Stimulated activated CD4-positive, alpha-beta T cell treated with anti-CD3 and anti-CD28 coated beads, Interleukin-2, amount 100 ng/mL, for 4 hours (primary cell): ENCODE data around the gene ACSL5.
"Not testable (repeated sequence)": the region's sequence is repeated elsewhere in the genome, so short reads cannot be mapped to it uniquely, and the experiment has no call there.

ENCODE experiments used
- DNase-seq: peaks from one replicate; pipeline ENCODE4 v3.0.0-alpha.2; 2020; ENCODE audit warnings: low read depth

Gene ACSL5

DNA sequence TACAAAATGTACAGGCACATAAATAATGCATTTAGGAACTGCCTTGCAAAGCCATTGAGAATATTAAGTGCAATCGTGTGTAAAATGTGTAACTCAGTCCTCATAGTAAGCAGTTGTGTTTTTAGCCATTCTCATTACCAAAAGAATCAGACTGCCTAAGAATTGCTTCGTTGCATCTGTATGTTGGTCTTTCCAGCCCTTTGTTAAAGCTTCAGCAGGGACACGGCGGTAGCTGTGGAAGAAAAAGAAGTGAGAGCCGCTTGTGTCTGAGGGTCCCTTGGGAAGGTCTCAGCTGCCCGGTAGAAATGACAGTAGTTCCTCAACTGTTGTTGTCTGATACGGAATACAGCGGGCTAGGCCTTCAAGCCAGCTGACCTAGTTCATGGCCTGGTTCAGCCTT, 22.8 kb upstream of the ACSL5 start:
- no peak for DNase-seq

DNA sequence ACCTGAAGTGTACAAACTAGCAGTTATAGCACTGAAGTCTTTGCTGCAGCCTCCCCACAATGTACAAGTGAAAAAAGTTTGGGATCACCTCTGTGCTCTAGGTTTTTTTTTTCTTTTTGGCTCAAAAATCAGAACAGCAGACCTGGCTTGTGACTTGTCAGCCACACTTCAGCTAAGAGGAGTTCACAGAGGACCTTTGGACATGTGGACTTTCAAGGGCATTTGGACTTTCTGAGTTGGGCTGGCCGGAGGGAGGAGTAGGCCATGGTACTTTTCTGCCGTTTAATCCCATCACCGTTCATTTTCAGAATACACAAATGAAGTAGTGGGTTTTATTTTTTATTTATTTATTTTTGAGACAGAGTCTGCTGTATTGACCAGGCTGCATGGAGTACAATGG, 21.9 kb upstream of the ACSL5 start:
- no peak for DNase-seq

- no peak for DNase-seq
Measured at GRCh38 chr10:112353046-112353445, 20.9 kb upstream of the ACSL5 start.

DNA sequence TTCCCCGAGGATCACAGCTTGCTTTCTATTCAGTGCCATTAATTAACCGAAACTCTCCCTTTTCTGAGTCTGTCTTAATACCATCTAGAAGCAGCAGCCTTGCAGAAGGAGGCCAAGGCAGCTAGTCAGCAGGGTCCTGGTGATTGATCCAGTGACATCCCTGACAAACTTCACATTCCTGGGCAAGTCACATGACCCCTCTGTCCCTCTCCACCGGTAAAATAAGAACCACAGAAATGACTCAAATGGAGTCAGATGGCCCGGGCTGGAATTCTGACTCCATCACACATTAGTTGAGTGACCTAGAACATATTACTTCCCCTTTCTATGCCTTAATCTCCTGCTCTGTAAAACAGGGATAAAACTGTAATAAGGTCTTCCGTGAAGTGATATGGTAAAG, 17.2 kb upstream of the ACSL5 start:
- no peak for DNase-seq

DNA sequence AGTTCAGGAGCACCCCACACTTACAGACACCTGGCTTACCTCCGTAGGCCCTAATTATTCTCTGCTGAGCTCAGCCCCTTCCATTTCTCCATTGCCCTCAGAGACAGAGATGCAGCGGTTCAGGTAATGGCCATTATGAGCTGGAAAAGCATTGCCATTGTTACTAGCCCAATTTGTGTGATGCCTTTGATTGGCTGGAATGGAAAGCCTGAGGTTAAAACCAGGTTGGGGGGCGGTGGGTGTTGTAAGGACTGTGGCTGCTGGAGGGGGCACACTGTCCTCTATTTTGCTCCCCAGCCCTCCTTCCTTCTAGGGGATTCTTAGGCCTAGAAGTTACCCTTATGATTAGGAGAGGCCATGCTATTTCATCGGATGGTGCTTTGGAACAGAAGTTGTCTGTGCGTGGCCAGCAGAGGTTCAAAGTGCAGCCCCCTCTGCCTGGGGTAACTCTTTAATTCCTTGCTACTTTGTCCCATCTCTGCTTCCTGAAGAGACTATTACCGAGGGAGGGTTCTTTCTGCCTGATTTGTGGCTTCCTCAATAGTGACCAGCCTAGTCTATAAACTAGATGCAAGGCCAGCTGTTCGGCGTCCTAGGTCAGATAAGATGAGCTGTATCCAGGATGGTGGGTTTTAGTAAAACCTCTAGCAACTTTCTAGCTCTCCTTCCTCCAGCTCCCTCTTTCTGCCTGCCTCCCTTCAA, 14.2 kb upstream of the ACSL5 start:
- no peak for DNase-seq

DNA sequence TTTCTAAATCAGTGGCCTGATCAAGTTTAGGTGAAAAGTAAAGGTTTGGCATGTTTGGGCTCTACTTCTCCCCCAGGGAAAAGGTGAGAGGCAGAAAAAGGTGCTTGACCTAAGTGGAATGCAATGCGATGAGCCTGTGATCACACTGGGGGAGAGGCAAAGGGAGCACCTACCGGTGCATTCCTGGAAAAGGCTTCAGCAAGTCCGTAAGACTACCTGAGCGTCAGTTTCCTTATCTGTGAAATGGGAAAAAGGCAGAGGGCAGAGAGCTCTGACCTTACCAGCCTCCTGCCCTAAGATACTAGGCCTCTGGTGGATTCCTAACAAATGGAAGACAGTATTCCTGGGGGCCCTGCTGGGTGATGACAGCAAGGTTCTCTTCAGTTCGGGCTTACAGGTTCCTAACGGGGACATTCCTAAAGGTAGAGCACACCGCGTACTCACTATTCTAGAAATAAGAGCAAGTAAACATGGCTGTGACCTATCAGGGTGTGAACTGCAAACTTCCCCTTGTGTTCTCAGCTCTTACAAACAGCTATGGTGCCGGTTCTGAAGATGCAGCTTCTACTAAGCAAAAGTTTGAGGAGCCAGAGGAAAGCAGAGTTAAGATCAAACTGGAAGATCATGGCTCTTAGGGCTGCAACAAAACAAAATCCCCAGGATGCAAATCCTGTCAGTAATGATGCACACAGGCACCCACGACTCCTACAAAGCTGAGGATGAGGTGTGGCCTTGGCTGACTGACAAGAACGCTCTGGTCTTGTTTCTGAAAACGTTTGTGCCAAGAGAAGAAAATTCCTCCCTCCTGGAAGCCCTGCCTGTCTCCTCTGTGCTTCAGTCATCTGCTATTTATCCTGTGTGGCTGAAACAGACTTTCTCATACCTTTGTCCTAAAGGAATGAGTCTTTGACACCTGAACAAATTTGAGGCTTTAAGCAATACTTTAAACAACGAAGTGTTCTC, 13.3 kb upstream of the ACSL5 start:
- no peak for DNase-seq

DNA sequence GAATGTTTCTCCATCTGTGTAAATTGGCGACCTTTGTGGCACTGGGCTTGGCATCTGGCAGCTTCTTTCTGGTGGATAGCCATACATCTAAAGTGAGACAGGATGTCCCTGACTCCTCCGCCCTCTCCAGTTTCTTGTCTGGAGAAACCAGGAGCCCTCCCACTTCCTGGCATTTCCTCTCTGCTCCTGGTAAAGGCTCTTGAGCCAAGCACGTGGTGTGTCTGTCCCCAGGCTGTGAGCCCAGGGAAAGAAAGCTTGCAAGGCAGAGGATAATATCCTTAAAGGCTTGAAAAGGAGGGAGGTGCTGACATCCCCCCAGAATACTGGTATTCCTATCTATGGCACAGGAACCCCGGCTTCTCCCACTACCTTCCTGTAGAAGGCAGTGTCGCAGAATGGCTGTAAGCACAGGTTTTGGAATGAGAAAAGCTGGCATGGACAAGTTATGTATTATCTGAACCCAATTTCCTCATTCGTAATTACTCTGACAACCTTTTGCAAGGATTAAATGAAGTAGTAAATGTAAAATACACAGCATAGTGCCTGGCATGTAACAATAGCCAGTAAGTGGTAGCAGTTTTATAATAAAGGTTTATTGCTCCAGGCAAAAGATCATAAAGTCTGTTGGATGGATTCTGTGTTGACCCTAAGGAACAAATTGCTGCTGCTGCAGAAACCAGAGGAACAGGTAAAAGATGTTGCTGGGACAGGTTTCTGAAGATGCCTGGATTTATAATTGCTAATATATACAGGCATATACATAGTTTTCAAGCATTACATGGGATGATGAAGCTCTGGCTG, 11.8 kb upstream of the ACSL5 start:
- DNase-seq: no peak

DNA sequence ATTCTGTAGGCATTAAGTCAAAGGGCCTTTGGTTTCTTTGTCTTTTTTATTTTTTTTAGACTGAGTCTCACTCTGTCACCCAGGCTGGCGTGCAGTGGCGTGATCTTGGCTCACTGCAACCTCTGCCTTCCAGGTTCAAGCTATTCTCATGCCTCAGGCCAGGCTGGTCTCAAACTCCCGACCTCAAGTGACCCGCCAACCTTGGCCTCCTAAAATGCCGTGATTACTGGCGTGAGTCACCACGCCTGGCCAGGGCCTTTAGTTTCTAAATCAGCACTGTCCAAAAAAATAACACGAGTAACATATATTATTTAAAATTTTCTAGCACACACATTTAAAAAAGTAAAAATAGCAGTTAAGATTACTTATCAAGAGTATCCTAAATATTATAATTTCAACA, 11.1 kb upstream of the ACSL5 start:
- DNase-seq: no peak

GRCh38 chr10:112363696-112364688, 9.9 kb upstream of the ACSL5 start:
- no peak for DNase-seq

DNA sequence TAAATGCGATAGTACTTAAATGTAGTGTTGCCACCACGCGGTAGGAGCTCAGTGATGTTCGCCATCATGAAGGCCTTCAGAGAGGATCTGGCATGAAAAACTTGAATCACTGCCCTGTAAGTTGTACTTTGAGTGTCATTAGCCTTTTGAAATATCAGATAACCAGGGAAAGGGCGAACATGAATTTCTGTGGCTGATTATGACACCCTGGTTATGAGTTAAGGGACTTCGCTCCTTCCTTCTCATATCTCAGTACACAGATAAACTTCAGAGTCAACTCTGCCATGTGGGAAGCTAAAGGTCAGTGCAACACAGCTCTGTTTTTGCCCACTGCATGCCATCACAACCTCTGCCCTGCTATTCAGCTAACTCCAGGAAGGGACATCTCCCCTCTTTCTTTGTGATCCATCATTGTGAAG, 8.9 kb upstream of the ACSL5 start:
- DNase-seq: no peak

- no peak for DNase-seq
Measured at GRCh38 chr10:112365451-112365850, 8.5 kb upstream of the ACSL5 start.

DNA sequence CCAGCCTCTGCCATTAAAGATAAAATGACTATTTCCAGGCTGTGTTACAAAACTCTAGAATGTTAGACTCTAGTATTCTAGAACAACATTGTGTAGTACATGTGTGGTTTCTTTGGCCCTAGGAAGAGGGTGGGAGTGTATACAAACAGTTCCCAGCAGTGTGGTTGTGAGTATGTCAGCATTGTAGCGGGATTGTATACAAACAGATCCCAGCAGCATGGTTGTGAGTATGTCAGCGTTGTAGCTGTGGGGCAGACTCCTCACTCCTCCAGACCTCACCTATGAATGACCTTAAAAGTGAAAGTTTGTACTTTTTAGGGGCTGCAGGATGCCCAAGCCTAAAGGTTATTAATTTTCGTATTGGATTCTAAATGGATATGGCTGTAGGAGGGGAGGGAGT, 6.9 kb upstream of the ACSL5 start:
- no peak for DNase-seq

DNA sequence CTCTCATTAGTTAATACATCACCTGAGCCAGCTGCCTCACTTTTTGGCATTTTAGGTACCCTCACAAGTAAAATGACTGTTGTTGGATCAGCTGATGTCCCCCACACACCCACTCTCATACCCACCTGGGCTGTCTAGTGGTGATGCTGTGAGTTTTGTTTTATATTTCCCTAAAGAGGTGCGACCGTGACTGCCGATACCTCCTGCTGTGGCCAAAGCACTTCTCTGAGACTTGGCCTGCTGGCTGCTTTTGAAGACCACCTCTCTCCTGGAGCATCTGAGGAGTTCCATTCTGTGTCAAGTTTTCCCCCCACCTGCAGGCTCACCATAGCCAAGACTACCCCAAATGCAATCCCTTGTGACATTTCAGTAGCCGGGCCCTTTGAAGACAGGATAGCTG, 6.4 kb upstream of the ACSL5 start:
- no peak for DNase-seq

GRCh38 chr10:112369495-112370423, 4.2 kb upstream of the ACSL5 start:
- no peak for DNase-seq

- DNase-seq: no peak
Measured at GRCh38 chr10:112370424-112370819, 3.5 kb upstream of the ACSL5 start.

GRCh38 chr10:112371326-112371725, 2.6 kb upstream of the ACSL5 start:
- not testable (repeated sequence) for DNase-seq

GRCh38 chr10:112372182-112372810, 1.6 kb upstream of the ACSL5 start:
- DNase-seq: not testable (repeated sequence)

GRCh38 chr10:112374724-112375541, 1.0 kb downstream of the ACSL5 start:
- no peak for DNase-seq
